Activated naive CD8-positive, alpha-beta T cell treated with anti-CD3 and anti-CD28 coated beads, Interleukin-2, amount 10 ng/mL, durations not matched to agents 7 days and 5 days (primary cell): ENCODE measurements around the gene CTNND2. TPM values are rescaled to one million over a fixed set of nuclear protein-coding genes. Genes with fewer than 3 reads are reported as not detected.

Experiments used
- ATAC-seq: fragments of 150-1000 bp; cut with Tn5 transposase; one replicate; pipeline ENCODE4 v1.10.0; 2021; ENCODE audit warnings: low read depth, moderate library complexity
- POLR2A ChIA-PET: fragments of 350-600 bp; sonication (Branson Sonifier 250); formaldehyde crosslinking; loops from one replicate; lab custom pipeline; 2021; ENCODE audit warnings: antibody characterized with exemption; lab: Charles Lee
- DNase-seq: peaks from one replicate; pipeline ENCODE4 v3.0.0; 2021
- H3K27ac Mint-ChIP-seq: one replicate; pipeline ENCODE4 v1.8.0; 2022; ENCODE audit warnings: mild to moderate bottlenecking, mixed read lengths
- H3K27me3 Mint-ChIP-seq: one replicate; pipeline ENCODE4 v1.8.0; 2022; ENCODE audit warnings: mild to moderate bottlenecking, moderate library complexity, mixed read lengths
- H3K36me3 Mint-ChIP-seq: one replicate; pipeline ENCODE4 v1.8.0; 2021; ENCODE audit warnings: mild to moderate bottlenecking, mixed read lengths
- H3K4me1 Mint-ChIP-seq: one replicate; pipeline ENCODE4 v1.8.0; 2021; ENCODE audit warnings: mixed read lengths
- H3K4me3 Mint-ChIP-seq: one replicate; pipeline ENCODE4 v1.8.0; 2022; ENCODE audit warnings: mild to moderate bottlenecking, moderate library complexity, mixed read lengths
- H3K9me3 Mint-ChIP-seq: one replicate; pipeline ENCODE4 v1.8.0; 2021; ENCODE audit warnings: mixed read lengths
- total RNA-seq, 2 experiments: library from RNA; stranded (reverse); gene quantifications; one replicate each; pipeline ENCODE4 v1.2.3, GENCODE V29; 2021

CTNND2 gene
- total RNA-seq: not detected

GRCh38 chr5:11904265-11904906 lies at the start of gene CTNND2:
CTNND2 (minus strand) TSS chr5:11904446; CDS start chr5:11903853, 593 bp downstream.
- Mint-ChIP-seq H3K27ac (no peak within 1 kb of the TSS), H3K4me3 (peak within 1 kb of the TSS; percentile 41)
- no peak for ATAC-seq

GRCh38 chr5:11946317-11946716 lies 42.1 kb upstream of the CTNND2 start:
- H3K27ac Mint-ChIP-seq: no peak overlapping the region
- H3K36me3 Mint-ChIP-seq: no peaks in the 10 kb centered on the region
- no peak overlapping the region for H3K4me3 Mint-ChIP-seq
- H3K4me1 Mint-ChIP-seq: no peaks in the 10 kb centered on the region
- POLR2A ChIA-PET: no interaction called here
- peaks cover 4% of the 10 kb centered on the region for H3K9me3 Mint-ChIP-seq
- no peaks in the 10 kb centered on the region for H3K27me3 Mint-ChIP-seq
- ATAC-seq: no peak
- DNase-seq: no peak

More at GRCh38 chr5:11904265-11904906, at the start of gene CTNND2:
- H3K9me3 Mint-ChIP-seq: no peaks in the 10 kb centered on the region
- POLR2A ChIA-PET: no interaction called here
- no peaks in the 10 kb centered on the region for H3K4me1 Mint-ChIP-seq
- DNase-seq: peak; percentile 21
- peaks cover 37% of the 10 kb centered on the region for H3K27me3 Mint-ChIP-seq
- H3K36me3 Mint-ChIP-seq: no peaks in the 10 kb centered on the region

DNA sequence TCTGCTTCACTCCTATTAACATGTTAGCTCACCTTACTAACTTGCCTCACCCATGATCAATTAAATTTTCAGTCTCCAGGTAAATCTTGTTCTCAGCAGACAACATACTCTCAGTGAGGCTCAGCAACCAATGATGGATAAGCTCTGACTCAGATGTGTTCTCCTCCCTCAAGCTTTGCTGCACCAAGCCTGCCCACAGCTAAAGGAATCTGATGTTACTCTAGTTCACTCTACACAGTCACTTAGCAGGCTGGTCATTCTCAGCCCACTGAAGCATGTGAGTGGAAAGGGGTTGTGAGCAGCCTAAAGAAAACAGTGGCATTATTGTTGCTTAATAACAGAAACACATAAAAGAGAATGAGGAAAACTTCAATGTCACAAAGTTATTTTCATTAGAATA lies 37.3 kb upstream of the CTNND2 start:
- H3K9me3 Mint-ChIP-seq: peaks cover 5% of the 10 kb centered on the region

DNA sequence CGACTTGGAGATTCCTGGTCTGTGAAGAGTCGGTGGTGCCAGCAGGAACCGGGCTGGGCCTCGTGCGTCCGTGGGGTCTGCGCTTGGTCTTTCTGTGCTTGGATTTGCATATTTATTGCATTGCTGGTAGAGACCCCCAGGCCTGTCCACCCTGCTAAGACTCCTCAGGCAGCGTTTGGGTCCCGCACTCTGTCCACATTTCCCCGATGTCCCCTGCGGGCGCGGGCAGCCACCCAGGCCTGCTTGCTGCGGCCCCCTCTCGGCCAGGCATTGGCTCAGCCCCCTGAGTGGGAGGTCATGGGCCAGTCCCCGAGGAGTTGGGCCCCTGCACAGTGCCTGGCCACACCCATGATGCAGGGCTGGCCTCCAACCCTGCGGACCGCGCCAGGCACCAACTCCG lies 27.4 kb upstream of the CTNND2 start:
- ATAC-seq (no peak), DNase-seq (no peak)
- no peaks in the 10 kb centered on the region for H3K36me3 Mint-ChIP-seq
- no peak overlapping the region for H3K27ac Mint-ChIP-seq
- POLR2A ChIA-PET: no interaction called here
- H3K4me3 Mint-ChIP-seq: no peak overlapping the region
- H3K27me3 Mint-ChIP-seq: no peaks in the 10 kb centered on the region
- H3K9me3 Mint-ChIP-seq: no peaks in the 10 kb centered on the region
- no peaks in the 10 kb centered on the region for H3K4me1 Mint-ChIP-seq

More for the DNA sequence above, 37.3 kb upstream of the CTNND2 start:
- ATAC-seq (no peak), DNase-seq (no peak)
- Mint-ChIP-seq H3K27ac (no peak overlapping the region), H3K36me3 (no peaks in the 10 kb centered on the region), H3K4me1 (no peaks in the 10 kb centered on the region), H3K27me3 (no peaks in the 10 kb centered on the region), H3K4me3 (no peak overlapping the region)
- POLR2A ChIA-PET: no interaction called here

GRCh38 chr5:11928909-11929308 lies 24.7 kb upstream of the CTNND2 start:
- ATAC-seq (no peak), DNase-seq (no peak)
- Mint-ChIP-seq H3K27me3 (no peaks in the 10 kb centered on the region), H3K27ac (no peak overlapping the region), H3K4me3 (no peak overlapping the region), H3K36me3 (no peaks in the 10 kb centered on the region), H3K9me3 (no peaks in the 10 kb centered on the region), H3K4me1 (no peaks in the 10 kb centered on the region)
- POLR2A ChIA-PET: no interaction called here

GRCh38 chr5:11925701-11926100 lies 21.5 kb upstream of the CTNND2 start:
- H3K4me3 Mint-ChIP-seq: no peak overlapping the region
- H3K4me1 Mint-ChIP-seq: no peaks in the 10 kb centered on the region
- DNase-seq (no peak), ATAC-seq (no peak)
- POLR2A ChIA-PET: no interaction called here
- H3K36me3 Mint-ChIP-seq: no peaks in the 10 kb centered on the region
- no peaks in the 10 kb centered on the region for H3K27me3 Mint-ChIP-seq
- H3K27ac Mint-ChIP-seq: no peak overlapping the region
- H3K9me3 Mint-ChIP-seq: peaks cover 4% of the 10 kb centered on the region

DNA sequence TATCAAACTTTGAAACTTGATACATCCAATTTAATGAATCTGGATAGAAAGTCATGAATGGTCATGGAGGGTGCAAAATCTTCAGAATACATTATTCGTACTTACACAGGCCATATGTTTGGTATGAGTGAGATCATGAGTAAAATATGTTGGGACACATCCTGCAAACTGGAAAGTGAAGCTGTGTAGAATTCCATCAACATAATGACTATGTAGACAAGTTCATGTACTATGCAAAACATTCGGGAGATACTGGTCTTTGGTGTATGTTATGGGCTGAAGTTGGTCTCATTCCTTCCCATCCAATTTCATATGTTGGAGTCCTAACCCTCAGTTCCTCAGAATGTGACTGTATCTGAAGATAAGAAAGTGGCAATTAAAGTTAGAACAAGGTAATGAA lies 18.1 kb upstream of the CTNND2 start:
- Mint-ChIP-seq H3K36me3 (no peaks in the 10 kb centered on the region), H3K4me3 (no peak overlapping the region), H3K27me3 (no peaks in the 10 kb centered on the region), H3K9me3 (peaks cover 8% of the 10 kb centered on the region), H3K4me1 (no peaks in the 10 kb centered on the region), H3K27ac (no peak overlapping the region)
- ATAC-seq (no peak), DNase-seq (no peak)
- POLR2A ChIA-PET: no interaction called here

- Mint-ChIP-seq H3K9me3 (peaks cover 7% of the 10 kb centered on the region), H3K27me3 (no peaks in the 10 kb centered on the region), H3K27ac (no peak overlapping the region), H3K4me1 (no peaks in the 10 kb centered on the region), H3K36me3 (no peaks in the 10 kb centered on the region), H3K4me3 (no peak overlapping the region)
- ATAC-seq (no peak), DNase-seq (no peak)
- POLR2A ChIA-PET: no interaction called here
Observed at GRCh38 chr5:11918463-11919045, 14.3 kb upstream of the CTNND2 start.

- DNase-seq: no peak
- Mint-ChIP-seq H3K4me3 (no peak overlapping the region), H3K36me3 (no peaks in the 10 kb centered on the region), H3K27me3 (peaks cover 16% of the 10 kb centered on the region), H3K27ac (no peak overlapping the region), H3K4me1 (no peaks in the 10 kb centered on the region), H3K9me3 (no peaks in the 10 kb centered on the region)
- no peak for ATAC-seq
- POLR2A ChIA-PET: no interaction called here
Observed at GRCh38 chr5:11909471-11909870, 5.2 kb upstream of the CTNND2 start.

GRCh38 chr5:11906497-11906896 lies 2.3 kb upstream of the CTNND2 start:
- POLR2A ChIA-PET: no interaction called here
- Mint-ChIP-seq H3K4me3 (no peak overlapping the region), H3K36me3 (no peaks in the 10 kb centered on the region), H3K27ac (no peak overlapping the region), H3K27me3 (peaks cover 36% of the 10 kb centered on the region), H3K9me3 (no peaks in the 10 kb centered on the region), H3K4me1 (no peaks in the 10 kb centered on the region)
- ATAC-seq: no peak
- DNase-seq: no peak

GRCh38 chr5:11905206-11905605 lies 960 bp upstream of the CTNND2 start:
- Mint-ChIP-seq H3K4me1 (no peaks in the 10 kb centered on the region), H3K27ac (no peak overlapping the region), H3K36me3 (no peaks in the 10 kb centered on the region), H3K9me3 (no peaks in the 10 kb centered on the region), H3K4me3 (peak overlapping the region; percentile 41), H3K27me3 (peaks cover 37% of the 10 kb centered on the region)
- POLR2A ChIA-PET: no interaction called here
- no peak for ATAC-seq
- no peak for DNase-seq

GRCh38 chr5:11903614-11904264 lies 507 bp downstream of the CTNND2 start:
- POLR2A ChIA-PET: no interaction called here
- Mint-ChIP-seq H3K4me1 (no peaks in the 10 kb centered on the region), H3K27ac (no peak overlapping the region), H3K9me3 (no peaks in the 10 kb centered on the region), H3K36me3 (no peaks in the 10 kb centered on the region), H3K4me3 (no peak overlapping the region), H3K27me3 (peaks cover 37% of the 10 kb centered on the region)
- DNase-seq (peak; percentile 31), ATAC-seq (peak; percentile 50)

- DNase-seq (no peak), ATAC-seq (no peak)
- Mint-ChIP-seq H3K27ac (no peak overlapping the region), H3K27me3 (peaks cover 37% of the 10 kb centered on the region), H3K36me3 (no peaks in the 10 kb centered on the region), H3K4me1 (no peaks in the 10 kb centered on the region), H3K4me3 (no peak overlapping the region), H3K9me3 (no peaks in the 10 kb centered on the region)
- POLR2A ChIA-PET: no interaction called here
Observed at GRCh38 chr5:11903121-11903613, 1.1 kb downstream of the CTNND2 start.

DNA sequence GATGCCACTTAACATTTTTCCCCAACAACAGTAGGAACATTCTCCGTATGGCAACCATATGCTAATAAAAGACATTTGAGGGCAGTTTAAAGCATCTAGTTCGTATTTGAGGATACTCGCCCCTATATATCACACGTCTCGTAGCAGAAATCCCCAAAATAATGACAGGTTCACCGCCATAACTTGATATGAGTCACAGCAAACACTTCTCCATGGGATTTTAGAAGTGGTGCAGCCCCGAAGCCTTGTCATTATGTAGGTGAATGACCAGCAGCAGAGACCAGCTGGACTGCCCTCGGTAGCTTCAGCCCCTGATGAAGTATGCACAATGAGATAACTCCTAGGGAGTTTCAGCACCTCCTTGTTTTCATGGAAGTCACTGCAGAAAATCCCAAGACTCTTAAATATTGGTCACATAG lies 2.0 kb downstream of the CTNND2 start:
- H3K9me3 Mint-ChIP-seq: no peaks in the 10 kb centered on the region
- ATAC-seq: no peak
- peaks cover 37% of the 10 kb centered on the region for H3K27me3 Mint-ChIP-seq
- H3K36me3 Mint-ChIP-seq: no peaks in the 10 kb centered on the region
- DNase-seq: no peak
- H3K4me1 Mint-ChIP-seq: no peaks in the 10 kb centered on the region
- POLR2A ChIA-PET: no interaction called here
- H3K4me3 Mint-ChIP-seq: no peak overlapping the region
- H3K27ac Mint-ChIP-seq: no peak overlapping the region
